Heart left ventricle (tissue), 16 donors: Measurements from ENCODE around the gene TDRD7. TPM values are rescaled to one million over a fixed set of nuclear protein-coding genes. Genes with fewer than 3 reads are reported as not detected.

Experiments
- ATAC-seq, 4 donors: fragments of 200-7000 bp; cut with Tn5 transposase; one replicate each; pipeline ENCODE4 v1.9.1; 2020 to 2022; ENCODE audit warnings: moderate library complexity in 4 of 4, mild to moderate bottlenecking in 3 of 4, moderate number of reproducible peaks in 1 of 4
- DNase-seq, 5 donors: peaks; one replicate each; pipeline ENCODE4 v3.0.0-alpha.2; 2020
- H3K27ac ChIP-seq, 12 donors: fragments of 200-600 bp; sonication (generic) in 4 of 12; one replicate each; pipeline versions ENCODE4 v1.5.0 to v1.8.0; 2016 to 2022; ENCODE audit warnings: mild to moderate bottlenecking in 2 of 12
- H3K27me3 ChIP-seq, 9 donors: fragments of 200-600 bp; sonication (generic) in 2 of 9; one replicate each; pipeline versions ENCODE4 v1.5.1 to v1.8.0; 2016 to 2022; ENCODE audit warnings: mild to moderate bottlenecking in 3 of 9
- H3K36me3 ChIP-seq, 9 donors: fragments of 200-600 bp; sonication (generic) in 2 of 9; one replicate each; pipeline versions ENCODE4 v1.5.0 to v1.8.0; 2018 to 2022; ENCODE audit warnings: mild to moderate bottlenecking in 2 of 9
- H3K4me1 ChIP-seq, 12 donors: fragments of 200-600 bp; sonication (generic) in 4 of 12; one replicate each; pipeline versions ENCODE4 v1.5.0 to v1.8.0; 2016 to 2022; ENCODE audit warnings: mild to moderate bottlenecking in 3 of 12
- H3K4me3 ChIP-seq, 12 donors: fragments of 200-600 bp; sonication (generic) in 4 of 12; one replicate each; pipeline versions ENCODE4 v1.5.0 to v1.8.0; 2017 to 2022; ENCODE audit warnings: mild to moderate bottlenecking in 9 of 12, moderate library complexity in 4 of 12
- H3K9me3 ChIP-seq, 12 donors: fragments of 200-600 bp; sonication (generic) in 4 of 12; one replicate each; pipeline versions ENCODE4 v1.5.0 to v1.8.0; 2016 to 2022; ENCODE audit warnings: mild to moderate bottlenecking in 1 of 12
- POLR2A ChIP-seq, 2 donors: fragments of 450-650 bp; IDR thresholded peaks; one replicate each; pipeline ENCODE4 v1.6.1; 2017; ENCODE audit warnings: antibody characterized with exemption in 2 of 2, mild to moderate bottlenecking in 2 of 2, moderate library complexity in 2 of 2
- WGBS, 4 donors: extraction: QIAGEN DNeasy Blood & Tissue Kit in 2 of 4; methylation state at CpG; one replicate each; pipeline versions ENCODE4 v1.1.5 to v1.1.7; 2013 to 2018; 5-methylcytosine and 5-hydroxymethylcytosine counted together
- intact Hi-C, 10 donors: fragments of 100-400 bp; cut with DNase I; formaldehyde crosslinking; loops; one replicate each; pipeline versions ENCODE4 v1.11.1 to v1.14.2; 2022
- polyA plus RNA-seq, 2 donors: library from polyadenylated mRNA; stranded (reverse); fragments of 200-250 nt; gene quantifications; one replicate each; pipeline ENCODE4 v1.2.3, GENCODE V29; 2013
- total RNA-seq, 9 donors: library from RNA; depleted of rRNA in 2 of 9; stranded (reverse); fragments of >200 nt in 2 of 9; fragmentation: NEBNext Ultra II Directional in 3 of 9; extraction: Animal tissue kit (Norgen Biotek cat#: 25700) in 3 of 9; gene quantifications; one replicate each; pipeline versions ENCODE4 v1.1.0 to v1.2.4, GENCODE V29; 2016 to 2023
- TF ChIP-seq, protein P1 (sequence below), 12 donors: fragments of 200-600 bp; sonication (generic) in 4 of 12; IDR thresholded peaks; one replicate each; pipeline versions ENCODE4 v1.5.0 to v1.8.0; 2018 to 2022; ENCODE audit warnings: antibody characterized with exemption in 12 of 12, mild to moderate bottlenecking in 5 of 12
- donor health status: ischemic (EF 13 %, LVEDD 7.1; RV severe dilation, severe dysfunction).
- donor health status: healthy with polysubstance abuse.
- donor health status: DM: no; HTN: yes; CAD: no.
- donor health status: DM: no; HTN: no; CAD: no.
- donor health status: ischemic (EF 25% LVEDD 6.9; RV normal size, moderate dysfunction).
- donor health status: ischemic (EF 25% LVEDD 5.7; RV mildly dilated, moderate dysfunction).
- donor health status: healthy.
- donor health status: DM: yes; HTN: yes; CAD: no.
- donor health status: ischemic (EF 35%, LVEDD 5.7; RV mildly dilated, moderate dysfunction).
- donor health status: nonischemic (EF 11% LVEDD 7.7; RV severe dilation, severe dysfunction).
- donor health status: DM: yes; HTN: yes; CAD: no.
- donor health status: PGD.
- donor health status: ischemic (EF 29% LVEDD 5.4; RV normal size, mild dysfunction).
- donor health status: nonischemic (EF 23%, LVEDD 6.1; RV moderate dilation, normal function).

The TDRD7 gene
- total and polyA plus RNA-seq, 11 donors = 3.0 to 15.3 (median 8.9) TPM

DNA sequence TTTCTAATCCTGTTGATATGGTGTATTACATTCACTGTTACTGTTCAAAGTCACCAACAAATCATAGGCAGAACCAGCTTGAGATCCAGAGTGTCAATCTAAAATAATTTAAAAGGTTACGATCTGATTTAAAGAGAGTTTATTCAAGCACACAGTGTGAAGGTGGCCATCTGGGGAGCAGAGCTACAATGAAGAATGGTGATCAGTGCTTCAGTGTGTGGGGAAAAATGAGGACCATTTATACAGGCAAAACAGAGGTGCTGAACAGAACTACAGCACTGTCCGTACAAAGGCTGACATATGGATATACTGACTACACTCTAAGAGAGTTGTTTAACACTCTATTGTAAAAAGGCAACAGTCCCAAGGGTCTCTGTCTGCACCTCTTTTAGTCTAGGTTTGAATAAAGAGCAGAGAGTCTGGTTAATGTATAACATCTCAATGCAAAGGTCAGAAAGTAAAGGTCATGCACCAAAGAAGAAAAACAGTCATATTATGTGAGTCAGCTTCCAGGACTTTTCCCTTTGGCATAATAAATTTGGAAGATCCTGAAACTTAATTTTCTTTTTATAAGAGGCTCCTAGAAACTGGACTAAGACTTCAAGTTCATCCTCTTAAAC lies 29.7 kb upstream of the TDRD7 start:
- no peak for TF ChIP-seq POLR2A (IDR thresholded peaks at IDR 0.05)
- TF ChIP-seq, protein P1, sequence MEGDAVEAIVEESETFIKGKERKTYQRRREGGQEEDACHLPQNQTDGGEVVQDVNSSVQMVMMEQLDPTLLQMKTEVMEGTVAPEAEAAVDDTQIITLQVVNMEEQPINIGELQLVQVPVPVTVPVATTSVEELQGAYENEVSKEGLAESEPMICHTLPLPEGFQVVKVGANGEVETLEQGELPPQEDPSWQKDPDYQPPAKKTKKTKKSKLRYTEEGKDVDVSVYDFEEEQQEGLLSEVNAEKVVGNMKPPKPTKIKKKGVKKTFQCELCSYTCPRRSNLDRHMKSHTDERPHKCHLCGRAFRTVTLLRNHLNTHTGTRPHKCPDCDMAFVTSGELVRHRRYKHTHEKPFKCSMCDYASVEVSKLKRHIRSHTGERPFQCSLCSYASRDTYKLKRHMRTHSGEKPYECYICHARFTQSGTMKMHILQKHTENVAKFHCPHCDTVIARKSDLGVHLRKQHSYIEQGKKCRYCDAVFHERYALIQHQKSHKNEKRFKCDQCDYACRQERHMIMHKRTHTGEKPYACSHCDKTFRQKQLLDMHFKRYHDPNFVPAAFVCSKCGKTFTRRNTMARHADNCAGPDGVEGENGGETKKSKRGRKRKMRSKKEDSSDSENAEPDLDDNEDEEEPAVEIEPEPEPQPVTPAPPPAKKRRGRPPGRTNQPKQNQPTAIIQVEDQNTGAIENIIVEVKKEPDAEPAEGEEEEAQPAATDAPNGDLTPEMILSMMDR (IDR thresholded peaks at IDR 0.05) = no peak
- peaks cover 0 to 13% (median 2%) of the 10 kb centered on the region in 9 donors for H3K27me3 ChIP-seq

DNA sequence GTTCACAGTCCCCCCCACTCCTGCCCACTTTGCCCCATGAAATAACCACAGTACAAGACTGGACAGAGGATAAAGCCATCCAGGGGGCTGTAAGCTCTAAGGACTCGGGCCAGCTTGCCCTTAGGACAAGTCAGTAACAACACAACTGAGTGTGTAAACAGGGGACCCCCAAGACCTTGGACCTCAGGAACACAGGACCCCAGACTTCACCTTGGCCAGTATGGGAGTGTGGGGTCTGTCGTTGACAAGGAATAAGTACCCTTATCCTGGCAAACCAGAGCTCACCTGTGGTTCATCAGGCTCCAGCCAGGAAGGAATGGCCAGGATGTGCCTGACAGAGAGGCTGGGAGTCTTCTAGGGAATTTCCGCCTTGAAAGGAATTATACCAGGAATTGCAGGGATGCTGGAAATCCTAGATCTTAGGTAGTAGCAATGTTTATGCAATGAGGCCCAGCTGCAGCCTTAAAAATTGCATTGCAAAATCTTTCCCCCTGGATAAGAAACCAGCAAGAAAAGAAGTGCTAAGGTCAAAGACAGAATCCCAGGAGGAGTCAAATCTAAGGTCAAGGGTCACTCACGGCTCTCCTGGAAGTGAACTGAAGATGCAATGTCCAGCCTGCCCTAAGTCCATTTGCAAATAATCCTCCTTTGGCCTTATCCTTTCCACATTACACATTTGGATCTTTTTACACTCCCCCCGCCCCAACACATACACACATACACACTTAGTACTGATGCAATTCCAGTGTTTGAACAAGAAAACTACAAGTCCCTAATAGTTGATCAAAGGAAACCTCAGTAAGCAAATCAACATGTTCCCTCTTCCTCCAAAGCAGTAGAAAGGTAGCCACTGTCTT lies 27.3 kb upstream of the TDRD7 start:
- 68 to 76% (median 74%) methylated on average over 5 of the region's 5 CpGs for WGBS, 4 donors
- Histone ChIP-seq H3K27ac (no peak overlapping the region), H3K27me3 (peaks cover 0 to 22% (median 2%) of the 10 kb centered on the region in 9 donors), H3K9me3 (no peaks in the 10 kb centered on the region), H3K4me1 (peaks cover 0 to 7% (median 4%) of the 10 kb centered on the region in 12 donors), H3K36me3 (peaks cover 0 to 8% (median 0%) of the 10 kb centered on the region in 9 donors), H3K4me3 (no peak overlapping the region)
- no peak for TF ChIP-seq POLR2A (IDR thresholded peaks at IDR 0.05)
- TF ChIP-seq, protein P1 (IDR thresholded peaks at IDR 0.05) = no peak
- ATAC-seq = no peak
- intact Hi-C loops = no loop called here
- DNase-seq = no peak

More for the DNA sequence above, 29.7 kb upstream of the TDRD7 start:
- no peak overlapping the region for H3K4me3 ChIP-seq
- 65 to 94% (median 84%) methylated on average over 2 of the region's 2 CpGs for WGBS, 4 donors
- peaks cover 0 to 3% (median under 1%) of the 10 kb centered on the region in 12 donors for H3K4me1 ChIP-seq
- no peak for DNase-seq
- no peak for ATAC-seq
- no peak overlapping the region for H3K27ac ChIP-seq
- H3K9me3 ChIP-seq = no peaks in the 10 kb centered on the region
- H3K36me3 ChIP-seq = peaks cover 0 to 17% (median 0%) of the 10 kb centered on the region in 9 donors
- intact Hi-C loops = no loop called here

DNA sequence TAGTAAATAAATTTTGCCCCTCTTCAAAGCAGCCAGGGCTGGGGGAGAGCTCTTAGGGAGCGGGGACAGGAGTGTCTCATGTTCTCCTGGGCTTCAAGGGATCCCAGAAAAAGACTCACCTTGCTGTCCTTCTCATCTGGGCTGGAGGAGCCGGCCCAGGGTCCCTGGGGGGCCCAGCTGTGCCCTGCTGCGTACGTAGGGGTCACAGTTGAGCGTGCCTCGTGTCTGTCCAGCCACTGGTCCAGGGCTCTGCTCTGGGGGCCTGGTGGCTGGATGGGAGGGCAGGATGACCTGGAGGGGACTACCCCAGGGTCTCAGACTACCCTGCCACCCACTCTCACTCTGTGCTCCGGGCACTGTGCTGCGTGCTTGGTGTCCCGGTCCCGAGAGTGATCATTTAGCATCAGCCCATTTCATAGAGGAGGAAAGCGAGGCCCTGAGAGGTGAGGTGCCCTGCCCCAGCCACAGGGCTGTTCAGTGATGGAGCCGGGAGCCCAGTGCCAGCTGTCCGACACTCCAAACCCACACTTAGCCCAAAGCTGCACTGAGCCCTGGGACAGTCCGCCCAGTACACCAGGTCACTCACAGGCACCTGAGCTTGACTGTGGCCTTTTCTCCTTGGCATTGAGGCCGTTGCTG lies 26.2 kb upstream of the TDRD7 start:
- DNase-seq (no peak), ATAC-seq (no peak)
- H3K27me3 ChIP-seq = peaks cover 0 to 22% (median 2%) of the 10 kb centered on the region in 9 donors
- no peaks in the 10 kb centered on the region for H3K9me3 ChIP-seq
- no peaks in the 10 kb centered on the region for H3K36me3 ChIP-seq
- 72 to 88% (median 85%) methylated on average over 7 to 15 of the region's 15 CpGs for WGBS, 4 donors
- no peak for TF ChIP-seq POLR2A (IDR thresholded peaks at IDR 0.05)
- TF ChIP-seq, protein P1 (IDR thresholded peaks at IDR 0.05) = no peak
- no peak overlapping the region for H3K27ac ChIP-seq
- H3K4me3 ChIP-seq = no peak overlapping the region
- intact Hi-C loops = no loop called here
- peaks cover 0 to 7% (median 4%) of the 10 kb centered on the region in 12 donors for H3K4me1 ChIP-seq

DNA sequence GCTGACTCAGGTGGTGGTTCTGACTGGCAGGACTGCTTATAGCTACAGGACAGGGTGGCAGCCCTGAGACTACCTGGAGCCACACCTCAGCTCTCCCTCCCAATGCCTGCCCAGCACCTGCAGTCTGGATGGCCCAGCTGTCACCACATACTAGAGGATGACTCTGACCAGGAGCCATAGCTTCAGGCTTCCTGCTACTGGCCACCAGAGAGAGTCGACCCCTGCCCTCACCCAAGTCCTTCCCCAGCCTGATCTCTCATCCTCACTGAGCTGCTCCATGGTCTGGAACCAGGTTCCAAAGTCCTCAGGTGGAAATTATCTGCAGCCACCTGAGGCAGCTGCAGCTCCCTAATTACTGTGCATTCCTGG lies 25.6 kb upstream of the TDRD7 start:
- Histone ChIP-seq H3K4me3 (no peak overlapping the region), H3K36me3 (no peaks in the 10 kb centered on the region), H3K9me3 (no peaks in the 10 kb centered on the region), H3K4me1 (peaks cover 0 to 7% (median 4%) of the 10 kb centered on the region in 12 donors), H3K27me3 (peaks cover 0 to 22% (median 2%) of the 10 kb centered on the region in 9 donors), H3K27ac (no peak overlapping the region)
- TF ChIP-seq, protein P1 (IDR thresholded peaks at IDR 0.05) = no peak
- no peak for TF ChIP-seq POLR2A (IDR thresholded peaks at IDR 0.05)
- 19 to 50% (median 34%) methylated on average over 1 of the region's 1 CpG; no CpG with 5 or more reads in 1 of the 4 donors for WGBS, 4 donors
- DNase-seq (no peak), ATAC-seq (no peak)
- intact Hi-C loops = no loop called here
